NCI-H2227 (cell line): ENCODE data around the gene SELENOS.
"Not testable (repeated sequence)": the region's sequence is repeated elsewhere in the genome, so short reads cannot be mapped to it uniquely, and the experiment has no call there.

Experiments
- DNase-seq: peaks from one replicate; lab custom pipeline; 2025; ENCODE audit not compliant: unreplicated experiment; lab: John Stamatoyannopoulos, UW

Gene SELENOS

DNA sequence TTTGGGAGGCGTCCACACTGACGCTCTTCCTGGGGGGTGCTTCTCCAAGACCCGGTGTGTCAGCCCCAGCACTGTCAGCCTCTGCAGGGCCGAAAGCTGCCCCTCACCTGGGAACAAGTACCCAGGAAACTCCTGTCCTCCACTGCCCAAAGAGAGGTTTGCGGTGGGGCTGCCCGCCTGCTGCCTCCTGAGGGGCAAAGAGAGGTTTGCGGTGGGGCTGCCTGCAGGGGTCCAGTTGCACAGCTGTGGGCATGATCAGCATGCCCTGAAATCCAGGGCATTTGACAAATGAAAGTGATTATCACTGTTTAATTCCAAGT is 32.8 kb upstream of the SELENOS start:
- no peak for DNase-seq

GRCh38 chr15:101309436-101310160 is 32.3 kb upstream of the SELENOS start:
- no peak for DNase-seq

DNA sequence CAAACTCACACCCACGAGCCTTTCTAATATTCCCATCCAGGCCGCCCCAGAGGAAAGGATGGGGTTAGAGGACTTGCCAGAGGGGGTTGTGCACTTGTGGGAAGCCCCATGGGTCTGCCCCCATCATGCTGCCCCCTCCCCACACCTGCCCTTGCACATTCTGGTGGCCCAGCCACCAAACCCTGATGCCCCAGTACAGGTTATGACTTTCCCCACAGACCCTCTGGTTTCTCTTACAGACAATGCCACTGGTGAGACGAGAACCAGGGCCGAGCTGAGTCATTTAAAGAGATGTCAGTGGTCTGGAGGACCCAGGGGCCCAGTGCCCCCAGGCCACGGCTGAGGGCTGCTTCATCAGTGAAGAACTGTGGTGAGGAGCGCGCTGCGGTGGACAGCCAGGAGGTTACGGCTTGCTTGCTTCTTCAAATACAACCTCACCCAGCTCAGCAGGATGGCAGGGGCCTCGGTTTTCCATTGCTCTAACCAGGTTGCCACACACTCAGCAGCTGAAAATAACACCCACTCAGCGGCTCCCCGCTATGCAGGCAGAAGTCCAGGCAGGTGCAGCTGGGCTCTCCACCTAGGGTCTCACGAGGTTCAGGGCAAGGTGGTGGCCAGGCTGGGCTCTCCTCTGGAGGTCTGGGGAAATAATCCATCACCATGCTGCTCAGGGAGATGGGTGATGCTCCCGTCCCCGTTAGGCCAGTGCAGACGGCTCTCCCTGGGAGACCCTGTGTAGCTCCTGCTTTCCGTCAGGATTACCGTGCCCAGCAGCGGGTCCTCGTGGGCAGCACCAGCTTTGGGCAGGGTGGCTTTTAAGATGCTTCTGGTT is 31.5 kb upstream of the SELENOS start:
- no peak for DNase-seq

- no peak for DNase-seq
These were observed 30.8 kb upstream of the SELENOS start for GRCh38 chr15:101307897-101308603.

- no peak for DNase-seq
These were observed 30.0 kb upstream of the SELENOS start for GRCh38 chr15:101307048-101307896.

DNA sequence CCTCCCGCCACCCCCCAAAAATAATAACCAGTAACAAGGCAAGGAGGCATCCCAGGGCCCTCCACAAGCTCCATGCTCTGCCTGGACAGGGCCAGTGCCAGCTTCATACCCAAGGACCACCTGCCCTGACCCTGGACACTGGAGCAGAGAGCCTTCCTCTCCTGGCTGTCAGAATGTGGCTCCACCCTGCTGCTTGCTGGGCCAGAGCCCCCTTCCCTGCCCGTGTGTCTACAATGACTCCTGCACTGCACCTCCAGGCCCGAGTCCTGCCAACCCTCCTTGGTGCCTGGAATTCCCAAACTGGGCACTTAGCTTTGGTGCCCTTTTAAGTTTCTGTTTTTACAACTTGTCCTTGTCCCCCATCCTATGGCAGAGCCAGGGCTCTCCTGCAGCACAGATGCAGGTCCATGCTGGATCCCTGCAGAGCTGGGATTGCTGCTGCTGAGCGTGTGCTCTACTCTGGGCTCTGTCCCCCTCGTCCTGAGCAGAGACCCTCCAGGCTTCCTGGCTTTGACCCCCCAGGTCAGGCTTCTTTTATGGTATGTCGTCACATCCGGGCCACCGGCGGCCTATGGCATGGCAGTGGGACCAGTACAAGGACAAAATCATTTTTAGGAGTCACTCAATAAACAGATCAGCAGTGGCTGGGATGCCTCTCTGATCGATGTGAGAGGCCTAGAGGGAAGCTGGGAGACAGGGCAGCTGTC is 29.2 kb upstream of the SELENOS start:
- DNase-seq, result no peak

GRCh38 chr15:101305820-101306255 is 28.6 kb upstream of the SELENOS start:
- no peak for DNase-seq

DNA sequence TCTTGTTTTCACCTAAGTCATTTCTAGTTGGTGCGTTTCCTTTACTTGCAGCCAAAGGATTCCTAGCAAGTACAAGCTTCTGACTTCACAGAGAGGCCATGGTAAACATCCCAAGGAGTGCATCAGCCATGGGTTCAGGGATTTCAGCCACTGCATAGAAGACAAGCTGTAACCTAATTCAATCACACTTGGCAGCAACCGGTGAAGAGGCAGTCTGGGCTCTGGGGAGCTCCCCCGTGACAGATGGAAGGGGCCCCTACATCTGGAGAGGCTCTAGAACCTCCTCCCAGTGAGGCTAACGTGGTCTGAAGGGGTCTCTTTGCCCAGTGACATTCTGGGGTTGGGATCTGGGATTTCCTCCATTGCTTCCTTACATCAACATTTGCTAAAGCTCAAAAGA is 26.1 kb upstream of the SELENOS start:
- DNase-seq, result no peak

- DNase-seq, result no peak
These were observed 19.4 kb upstream of the SELENOS start for GRCh38 chr15:101296418-101297405.

GRCh38 chr15:101295607-101296161 is 18.4 kb upstream of the SELENOS start:
- no peak for DNase-seq

DNA sequence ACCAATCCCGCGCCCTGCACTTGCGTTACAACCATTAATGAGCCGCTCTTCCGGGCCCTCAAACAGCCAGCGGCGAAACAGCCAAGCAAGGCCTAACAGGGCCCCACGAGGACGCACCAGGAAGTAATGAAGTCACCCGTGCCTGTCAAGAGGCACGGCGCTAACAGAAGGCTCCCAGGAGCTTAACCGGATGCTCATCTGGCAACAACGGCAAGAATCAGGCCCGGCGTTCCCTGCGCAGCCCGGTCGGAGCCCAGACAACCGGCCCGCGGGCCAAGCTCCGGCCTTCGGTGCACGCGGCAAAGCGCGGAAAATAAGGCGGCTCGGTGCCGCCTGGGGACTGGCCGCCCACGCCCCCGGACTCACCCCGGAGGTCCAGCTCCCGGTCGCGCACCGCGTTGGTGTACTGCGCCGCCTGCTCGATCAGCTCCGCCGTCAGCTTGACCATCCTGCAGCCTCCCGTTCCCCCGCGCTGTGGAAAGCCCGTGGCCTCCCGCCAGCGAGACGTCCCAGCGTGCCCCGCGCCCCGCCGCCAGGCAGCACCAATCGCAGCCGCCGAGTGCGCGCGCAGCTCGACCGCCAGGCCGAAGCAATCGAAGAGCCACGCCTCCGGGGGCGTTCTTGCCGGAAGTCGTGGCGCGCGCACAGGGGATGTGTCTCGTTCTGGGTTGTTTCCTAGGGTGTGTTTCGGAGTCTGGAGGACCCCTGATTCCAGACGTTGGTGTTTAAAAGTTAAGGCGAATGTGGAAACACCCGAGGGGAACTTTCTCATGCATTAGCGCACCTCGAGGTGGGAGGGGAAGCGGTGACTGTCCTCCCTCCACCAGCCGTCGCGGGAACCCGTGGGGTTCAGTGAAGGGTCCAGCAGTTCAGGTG is 17.7 kb upstream of the SELENOS start, which contains the start of gene SNRPA1:
TSS of gene SNRPA1 (minus strand) at position 518 of the 876 bp plus-strand sequence. CDS start at position 448, 70 bp downstream.
- DNase-seq, result peak; percentile 94

DNA sequence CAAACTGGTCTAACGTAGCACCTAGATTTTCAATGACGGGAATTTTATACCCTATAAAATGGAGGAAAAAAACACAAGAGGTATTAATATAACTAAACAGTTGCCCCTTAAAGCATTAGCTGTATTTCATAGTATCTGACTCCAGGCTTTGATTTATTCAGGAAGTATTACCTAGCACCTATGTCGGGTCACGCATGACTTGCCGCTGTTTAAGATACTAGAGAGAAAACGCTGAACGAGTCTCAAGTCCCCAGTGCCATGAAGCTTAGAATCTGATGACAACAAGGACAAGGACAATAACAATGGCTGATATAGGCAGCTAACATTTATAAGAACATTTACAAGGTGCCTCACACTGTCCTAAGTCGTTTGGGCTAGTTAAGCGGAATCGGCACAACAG is 15.8 kb upstream of the SELENOS start:
- DNase-seq, result no peak

- DNase-seq, result peak; percentile 44
These were observed 11.7 kb upstream of the SELENOS start for GRCh38 chr15:101288905-101289513.

DNA sequence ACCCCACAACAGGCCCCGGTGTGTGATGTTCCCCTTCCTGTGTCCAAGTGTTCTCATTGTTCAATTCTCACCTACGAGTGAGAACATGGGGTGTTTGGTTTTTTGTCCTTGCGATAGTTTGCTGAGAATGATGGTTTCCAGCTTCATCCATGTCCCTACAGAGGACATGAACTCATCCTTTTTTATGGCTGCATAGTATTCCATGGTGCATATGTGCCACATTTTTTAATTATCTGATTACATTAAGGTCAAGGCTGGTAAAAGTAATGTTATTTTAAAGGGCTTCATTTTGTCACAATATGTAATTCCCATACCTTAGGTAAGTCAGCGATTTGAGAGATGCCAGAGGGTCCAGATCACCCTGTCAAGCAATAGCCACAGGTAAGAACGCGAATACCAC is 10.1 kb upstream of the SELENOS start:
- not testable (repeated sequence) for DNase-seq

GRCh38 chr15:101286471-101287114 is 9.3 kb upstream of the SELENOS start:
- no peak for DNase-seq

DNA sequence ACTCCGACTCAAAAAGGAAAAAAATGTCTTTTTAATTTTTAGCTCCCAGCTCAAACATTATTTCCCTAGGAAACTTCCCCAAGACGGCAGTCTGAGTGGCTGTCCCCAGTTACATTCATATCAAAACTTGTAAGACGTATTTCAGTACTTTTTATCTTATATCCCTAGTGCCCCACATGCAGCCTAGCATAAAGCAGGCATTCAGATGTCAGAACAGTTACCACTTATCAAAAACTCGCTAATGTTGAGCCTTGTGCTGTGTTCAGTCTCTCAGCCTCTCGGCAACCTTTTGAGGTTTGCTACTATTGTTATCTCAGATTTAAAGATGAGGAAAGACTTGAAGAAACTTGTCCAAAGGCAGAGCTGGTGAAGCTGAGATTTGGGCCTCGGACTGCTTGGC is 6.6 kb upstream of the SELENOS start:
- DNase-seq, result no peak

DNA sequence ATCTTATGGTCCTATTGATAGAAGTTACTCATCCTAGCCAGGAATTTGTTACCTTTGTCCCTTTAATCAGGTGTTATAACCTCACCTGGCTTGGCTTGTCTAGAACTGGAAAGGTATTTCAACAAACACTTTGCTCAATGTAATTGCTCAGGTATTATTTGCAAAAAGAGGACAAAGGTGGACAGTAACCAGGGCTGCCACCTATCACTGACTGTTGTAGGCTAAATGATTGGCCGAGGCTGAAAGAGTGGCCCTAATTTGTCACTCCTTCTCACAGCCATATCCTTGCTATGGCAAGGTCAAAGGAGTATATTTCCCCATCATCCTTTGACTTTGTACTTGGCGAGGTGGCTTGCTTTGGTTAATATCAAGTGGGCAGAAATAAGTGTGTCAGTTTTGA is 2.7 kb upstream of the SELENOS start:
- DNase-seq, result no peak
